ENCODE results near the gene CATSPERZ. TPM values are rescaled to one million over a fixed set of nuclear protein-coding genes. Genes with fewer than 3 reads are reported as not detected.
"Not testable (repeated sequence)": the region's sequence is repeated elsewhere in the genome, so short reads cannot be mapped to it uniquely, and the experiment has no call there.

The CATSPERZ gene
- total RNA-seq, 1 donor from 2014 or later: not detected

DNA sequence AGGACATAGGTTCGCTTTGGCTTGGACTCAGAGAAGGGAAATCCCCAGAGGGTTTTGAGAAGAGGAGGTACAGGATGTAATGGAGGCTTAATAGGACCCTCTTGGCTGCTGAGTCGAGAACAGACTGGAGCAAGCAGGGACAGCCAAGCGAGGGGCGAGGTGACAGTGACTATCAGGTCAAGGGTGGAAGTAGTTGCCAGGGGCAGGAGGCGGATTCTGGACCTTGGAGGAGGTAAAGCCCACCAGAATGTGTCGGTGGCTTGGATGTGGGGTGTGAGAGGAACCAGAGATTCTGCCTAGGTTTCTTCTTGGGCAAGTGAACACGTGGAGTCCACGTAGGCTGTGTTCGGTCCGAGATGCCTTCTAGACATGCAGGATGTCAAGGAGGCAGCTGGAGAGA is 12.8 kb downstream of the CATSPERZ start:
- Histone ChIP-seq H3K9me3 (no peaks in the 10 kb centered on the region), H3K4me1 (peaks cover 31% of the 10 kb centered on the region), H3K36me3 (peaks cover 0 to 21% of the 10 kb centered on the region in 2 donors), H3K27me3 (no peaks in the 10 kb centered on the region), H3K4me3 (no peak overlapping the region), H3K27ac (peak overlapping the region; percentile 72)
- TF ChIP-seq POLR2A (IDR thresholded peaks at IDR 0.05): no peak
- TF ChIP-seq, protein P1, sequence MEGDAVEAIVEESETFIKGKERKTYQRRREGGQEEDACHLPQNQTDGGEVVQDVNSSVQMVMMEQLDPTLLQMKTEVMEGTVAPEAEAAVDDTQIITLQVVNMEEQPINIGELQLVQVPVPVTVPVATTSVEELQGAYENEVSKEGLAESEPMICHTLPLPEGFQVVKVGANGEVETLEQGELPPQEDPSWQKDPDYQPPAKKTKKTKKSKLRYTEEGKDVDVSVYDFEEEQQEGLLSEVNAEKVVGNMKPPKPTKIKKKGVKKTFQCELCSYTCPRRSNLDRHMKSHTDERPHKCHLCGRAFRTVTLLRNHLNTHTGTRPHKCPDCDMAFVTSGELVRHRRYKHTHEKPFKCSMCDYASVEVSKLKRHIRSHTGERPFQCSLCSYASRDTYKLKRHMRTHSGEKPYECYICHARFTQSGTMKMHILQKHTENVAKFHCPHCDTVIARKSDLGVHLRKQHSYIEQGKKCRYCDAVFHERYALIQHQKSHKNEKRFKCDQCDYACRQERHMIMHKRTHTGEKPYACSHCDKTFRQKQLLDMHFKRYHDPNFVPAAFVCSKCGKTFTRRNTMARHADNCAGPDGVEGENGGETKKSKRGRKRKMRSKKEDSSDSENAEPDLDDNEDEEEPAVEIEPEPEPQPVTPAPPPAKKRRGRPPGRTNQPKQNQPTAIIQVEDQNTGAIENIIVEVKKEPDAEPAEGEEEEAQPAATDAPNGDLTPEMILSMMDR (IDR thresholded peaks at IDR 0.05): no peak
- no peak for TF ChIP-seq POLR2AphosphoS5 (IDR thresholded peaks at IDR 0.05; ENCODE audit: insufficient read depth in 1 of 2, low read depth in 1 of 2)
- no peak for DNase-seq (ENCODE audit: extremely low spot score in 2 of 2)
- intact Hi-C loops (cut with DNase I): no loop called here

DNA sequence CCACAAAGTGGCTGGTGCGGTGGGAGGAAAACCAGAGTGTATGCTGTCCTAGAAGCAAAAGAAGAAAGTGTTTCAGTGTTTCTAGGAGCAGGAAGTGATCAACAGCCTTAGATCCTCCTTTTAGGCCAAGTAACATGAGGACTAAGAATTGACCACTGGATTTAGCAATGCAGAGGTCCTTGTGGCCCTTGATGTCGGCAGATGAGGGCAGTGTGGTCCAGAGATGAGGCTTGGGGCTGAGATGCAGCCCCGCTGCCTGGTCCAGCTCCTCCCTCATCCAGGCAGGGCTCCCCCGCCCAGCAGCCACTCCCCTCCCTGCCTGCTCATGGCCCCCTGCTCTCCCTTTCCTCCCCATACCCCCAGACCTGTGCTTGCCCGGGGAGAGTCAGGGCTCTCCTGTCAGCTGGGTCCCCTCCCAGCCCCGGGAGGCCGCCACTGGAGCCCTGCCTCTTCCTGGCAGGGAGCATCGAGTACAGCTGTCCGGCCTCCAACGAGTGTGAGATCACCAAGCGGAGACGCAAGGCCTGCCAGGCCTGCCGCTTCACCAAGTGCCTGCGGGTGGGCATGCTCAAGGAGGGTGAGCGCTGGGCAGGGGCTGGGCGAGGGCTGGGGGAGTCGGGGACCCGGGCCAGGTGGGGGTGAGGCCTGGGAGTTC is 13.5 kb downstream of the CATSPERZ start:
- DNase-seq (ENCODE audit: extremely low spot score in 2 of 2): no peak
- intact Hi-C loops (cut with DNase I): no loop called here
- peak overlapping the region; percentile 22 to 29 for H3K4me3 ChIP-seq
- no peaks in the 10 kb centered on the region for H3K9me3 ChIP-seq
- H3K27ac ChIP-seq: peak overlapping the region; percentile 72
- TF ChIP-seq POLR2AphosphoS5 (IDR thresholded peaks at IDR 0.05; ENCODE audit: insufficient read depth in 1 of 2, low read depth in 1 of 2): peak in 1 of 2 donors; percentile 55
- TF ChIP-seq, protein P1 (IDR thresholded peaks at IDR 0.05): no peak
- H3K36me3 ChIP-seq: peaks cover 0 to 21% of the 10 kb centered on the region in 2 donors
- no peaks in the 10 kb centered on the region for H3K27me3 ChIP-seq
- peaks cover 33% of the 10 kb centered on the region for H3K4me1 ChIP-seq

DNA sequence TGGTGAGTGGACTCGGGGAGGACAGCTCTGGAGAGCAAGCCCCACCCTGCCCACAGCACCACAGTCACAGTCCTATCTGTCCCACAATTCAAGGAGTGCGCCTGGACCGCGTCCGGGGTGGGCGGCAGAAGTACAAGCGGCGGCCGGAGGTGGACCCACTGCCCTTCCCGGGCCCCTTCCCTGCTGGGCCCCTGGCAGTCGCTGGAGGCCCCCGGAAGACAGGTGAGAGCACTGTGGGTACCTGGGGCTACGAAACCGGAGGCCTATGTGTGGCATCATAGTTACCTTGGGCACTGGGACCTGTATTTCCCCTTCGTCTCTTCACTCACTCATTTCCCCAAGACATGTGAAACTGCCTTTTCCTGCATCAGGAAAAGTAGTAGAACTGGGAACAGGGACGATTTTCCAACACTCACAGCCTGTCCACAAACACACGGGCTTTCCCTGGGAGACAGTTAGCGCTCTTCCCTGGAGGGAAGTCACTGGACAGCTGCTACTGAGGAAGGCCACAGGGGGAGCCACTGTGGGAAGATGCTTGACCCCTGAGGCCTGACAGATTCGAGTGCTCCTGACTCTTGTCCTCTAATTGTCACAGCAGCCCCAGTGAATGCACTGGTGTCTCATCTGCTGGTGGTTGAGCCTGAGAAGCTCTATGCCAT is 14.1 kb downstream of the CATSPERZ start:
- intact Hi-C loops (cut with DNase I): no loop called here
- Histone ChIP-seq H3K9me3 (no peaks in the 10 kb centered on the region), H3K27me3 (no peaks in the 10 kb centered on the region), H3K4me3 (peak overlapping the region; percentile 22 to 29), H3K4me1 (peaks cover 40% of the 10 kb centered on the region), H3K27ac (peak overlapping the region; percentile 72), H3K36me3 (peaks cover 0 to 21% of the 10 kb centered on the region in 2 donors)
- no peak for TF ChIP-seq POLR2AphosphoS5 (IDR thresholded peaks at IDR 0.05; ENCODE audit: insufficient read depth in 1 of 2, low read depth in 1 of 2)
- TF ChIP-seq POLR2A (IDR thresholded peaks at IDR 0.05): no peak
- TF ChIP-seq, protein P1 (IDR thresholded peaks at IDR 0.05): no peak
- no peak for DNase-seq (ENCODE audit: extremely low spot score in 2 of 2)

DNA sequence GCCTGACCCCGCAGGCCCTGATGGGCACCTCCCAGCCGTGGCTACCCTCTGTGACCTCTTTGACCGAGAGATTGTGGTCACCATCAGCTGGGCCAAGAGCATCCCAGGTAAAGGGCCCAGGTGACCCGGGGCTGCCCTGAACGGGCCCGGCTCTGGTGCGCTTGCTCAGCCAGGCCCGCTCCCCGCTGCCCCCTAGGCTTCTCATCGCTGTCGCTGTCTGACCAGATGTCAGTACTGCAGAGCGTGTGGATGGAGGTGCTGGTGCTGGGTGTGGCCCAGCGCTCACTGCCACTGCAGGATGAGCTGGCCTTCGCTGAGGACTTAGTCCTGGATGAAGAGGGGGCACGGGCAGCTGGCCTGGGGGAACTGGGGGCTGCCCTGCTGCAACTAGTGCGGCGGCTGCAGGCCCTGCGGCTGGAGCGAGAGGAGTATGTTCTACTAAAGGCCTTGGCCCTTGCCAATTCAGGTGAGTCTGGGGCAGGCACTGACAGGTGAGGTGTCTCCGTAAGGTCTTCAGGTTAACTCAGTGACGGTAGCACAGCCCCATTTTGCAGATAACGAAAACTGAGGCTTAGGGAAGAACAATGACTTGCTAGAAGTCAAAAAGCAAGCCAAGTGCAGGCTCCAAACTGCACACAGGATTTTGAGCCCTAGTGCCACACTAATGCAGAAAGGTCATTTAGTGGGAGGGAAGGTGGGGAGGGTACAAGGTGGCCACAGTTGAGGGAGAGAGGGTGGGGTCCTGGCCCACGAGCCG is 14.8 kb downstream of the CATSPERZ start:
- peaks cover 47% of the 10 kb centered on the region for H3K4me1 ChIP-seq

DNA sequence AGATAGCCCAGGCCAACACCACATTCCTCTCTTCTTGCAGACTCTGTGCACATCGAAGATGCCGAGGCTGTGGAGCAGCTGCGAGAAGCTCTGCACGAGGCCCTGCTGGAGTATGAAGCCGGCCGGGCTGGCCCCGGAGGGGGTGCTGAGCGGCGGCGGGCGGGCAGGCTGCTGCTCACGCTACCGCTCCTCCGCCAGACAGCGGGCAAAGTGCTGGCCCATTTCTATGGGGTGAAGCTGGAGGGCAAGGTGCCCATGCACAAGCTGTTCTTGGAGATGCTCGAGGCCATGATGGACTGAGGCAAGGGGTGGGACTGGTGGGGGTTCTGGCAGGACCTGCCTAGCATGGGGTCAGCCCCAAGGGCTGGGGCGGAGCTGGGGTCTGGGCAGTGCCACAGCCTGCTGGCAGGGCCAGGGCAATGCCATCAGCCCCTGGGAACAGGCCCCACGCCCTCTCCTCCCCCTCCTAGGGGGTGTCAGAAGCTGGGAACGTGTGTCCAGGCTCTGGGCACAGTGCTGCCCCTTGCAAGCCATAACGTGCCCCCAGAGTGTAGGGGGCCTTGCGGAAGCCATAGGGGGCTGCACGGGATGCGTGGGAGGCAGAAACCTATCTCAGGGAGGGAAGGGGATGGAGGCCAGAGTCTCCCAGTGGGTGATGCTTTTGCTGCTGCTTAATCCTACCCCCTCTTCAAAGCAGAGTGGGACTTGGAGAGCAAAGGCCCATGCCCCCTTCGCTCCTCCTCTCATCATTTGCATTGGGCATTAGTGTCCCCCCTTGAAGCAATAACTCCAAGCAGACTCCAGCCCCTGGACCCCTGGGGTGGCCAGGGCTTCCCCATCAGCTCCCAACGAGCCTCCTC is 15.7 kb downstream of the CATSPERZ start:
- not testable (repeated sequence) for H3K27ac ChIP-seq, H3K9me3 ChIP-seq
- H3K4me1 ChIP-seq: peaks cover 52% of the 10 kb centered on the region

More for the DNA sequence above, 14.8 kb downstream of the CATSPERZ start:
- Histone ChIP-seq H3K27ac (peak overlapping the region; percentile 72), H3K9me3 (no peaks in the 10 kb centered on the region), H3K36me3 (peaks cover 0 to 21% of the 10 kb centered on the region in 2 donors), H3K27me3 (no peaks in the 10 kb centered on the region), H3K4me3 (no peak overlapping the region)
- no peak for DNase-seq (ENCODE audit: extremely low spot score in 2 of 2)
- intact Hi-C loops (cut with DNase I): loop anchor here (5.0 kb wide), 1 partner anchor 37 kb away; no protein-coding TSS in a partner anchor
- TF ChIP-seq, protein P1 (IDR thresholded peaks at IDR 0.05): no peak
- no peak for TF ChIP-seq POLR2AphosphoS5 (IDR thresholded peaks at IDR 0.05; ENCODE audit: insufficient read depth in 1 of 2, low read depth in 1 of 2)
- TF ChIP-seq POLR2A (IDR thresholded peaks at IDR 0.05): no peak

More for the DNA sequence above, 15.7 kb downstream of the CATSPERZ start:
- H3K27me3 ChIP-seq; H3K4me3 ChIP-seq; DNase-seq (ENCODE audit: extremely low spot score in 2 of 2): not testable (repeated sequence)
- intact Hi-C loops (cut with DNase I): loop anchor here (2.0 to 5.0 kb wide), 2 partner anchors 36 to 75 kb away; partner anchors contain the start of gene FKBP2
- peaks cover 0 to 25% of the 10 kb centered on the region in 2 donors for H3K36me3 ChIP-seq
